CD8-positive, alpha-beta memory T cell (primary cell): ENCODE measurements around the gene MAGOH. TPM values are rescaled to one million over a fixed set of nuclear protein-coding genes. Genes with fewer than 3 reads are reported as not detected.

Experiments
- CTCF ChIA-PET: fragments of 350-600 bp; sonication (Branson Sonifier 250); formaldehyde crosslinking; loops from one replicate; lab custom pipeline; 2021; ENCODE audit warnings: antibody characterized with exemption; lab: Charles Lee
- POLR2A ChIA-PET: fragments of 350-600 bp; sonication (Branson Sonifier 250); formaldehyde crosslinking; loops from one replicate; lab custom pipeline; 2021; ENCODE audit warnings: antibody characterized with exemption; lab: Charles Lee
- DNase-seq, 5 donors: peaks; one replicate each; pipeline versions ENCODE4 v3.0.0 to v3.0.0-alpha.2; 2020 to 2022; ENCODE audit warnings: mixed read lengths in 1 of 5
- H3K27ac ChIP-seq: one replicate; pipeline ENCODE4 v1.7.0; 2013; ENCODE audit warnings: low read depth, mild to moderate bottlenecking, low read length, moderate library complexity
- H3K27me3 ChIP-seq: 2 replicates; pipeline ENCODE4 v1.7.0; 2013; ENCODE audit warnings: low read length, mild to moderate bottlenecking; ENCODE audit not compliant: insufficient read depth, poor library complexity, severe bottlenecking
- H3K36me3 ChIP-seq: 2 replicates; pipeline ENCODE4 v1.7.0; 2013; ENCODE audit warnings: mild to moderate bottlenecking, low read length, moderate library complexity; ENCODE audit not compliant: insufficient read depth
- H3K4me1 ChIP-seq: 2 replicates; pipeline ENCODE4 v1.7.0; 2013; ENCODE audit warnings: mild to moderate bottlenecking, low read length, moderate library complexity; ENCODE audit not compliant: insufficient read depth
- H3K4me3 ChIP-seq: 2 replicates; pipeline ENCODE4 v1.7.0; 2013; ENCODE audit warnings: mild to moderate bottlenecking, low read length
- H3K9me3 ChIP-seq: 2 replicates; pipeline ENCODE4 v1.7.0; 2013; ENCODE audit warnings: mild to moderate bottlenecking, low read length
- H3K27ac Mint-ChIP-seq, 8 donors: one replicate each; pipeline ENCODE4 v1.8.0; 2020 to 2021; ENCODE audit warnings: mixed read lengths in 8 of 8, mild to moderate bottlenecking in 6 of 8, inconsistent platforms in 3 of 8, moderate library complexity in 3 of 8
- H3K27me3 Mint-ChIP-seq, 2 donors: one replicate each; pipeline ENCODE4 v1.8.0; 2020 to 2021; ENCODE audit warnings: mixed read lengths in 2 of 2, mild to moderate bottlenecking in 1 of 2, moderate library complexity in 1 of 2
- H3K36me3 Mint-ChIP-seq, 3 donors: one replicate each; pipeline ENCODE4 v1.8.0; 2020 to 2021; ENCODE audit warnings: mixed read lengths in 3 of 3, inconsistent platforms in 1 of 3, mild to moderate bottlenecking in 1 of 3
- H3K4me1 Mint-ChIP-seq, 3 donors: one replicate each; pipeline ENCODE4 v1.8.0; 2020 to 2021; ENCODE audit warnings: mixed read lengths in 3 of 3, inconsistent platforms in 1 of 3, mild to moderate bottlenecking in 1 of 3
- H3K4me3 Mint-ChIP-seq, 7 donors: one replicate each; pipeline ENCODE4 v1.8.0; 2020 to 2021; ENCODE audit warnings: mixed read lengths in 7 of 7, mild to moderate bottlenecking in 6 of 7, moderate library complexity in 4 of 7, inconsistent platforms in 2 of 7
- H3K9me3 Mint-ChIP-seq, 5 donors: one replicate each; pipeline ENCODE4 v1.8.0; 2020 to 2022; ENCODE audit warnings: mixed read lengths in 5 of 5, mild to moderate bottlenecking in 3 of 5, moderate library complexity in 2 of 5, inconsistent platforms in 1 of 5
- polyA plus RNA-seq: library from polyadenylated mRNA; unstranded; fragments of 300-500 nt; fragmentation: Illumina TruSeq; gene quantifications from one replicate; pipeline ENCODE4 v1.2.3, GENCODE V29; 2021
- total RNA-seq, 2 experiments: library from RNA; stranded (reverse); gene quantifications; one replicate each; pipeline ENCODE4 v1.2.3, GENCODE V29; 2021

The MAGOH gene
- total and polyA plus RNA-seq, 3 experiments from 2014 or later: 121 to 129 (median 127) TPM

GRCh38 chr1:53256511-53257453 is 18.5 kb upstream of the MAGOH start:
- CTCF ChIA-PET: no interaction called here
- H3K4me3 ChIP-seq: no peak overlapping the region
- H3K9me3 ChIP-seq: no peaks in the 10 kb centered on the region
- no peak overlapping the region for H3K27ac ChIP-seq
- POLR2A ChIA-PET: no interaction called here
- Mint-ChIP-seq H3K36me3 (peaks cover 0 to 61% (median 9%) of the 10 kb centered on the region in 3 donors), H3K27ac (peak overlapping the region in 1 of 8 donors; percentile 41), H3K9me3 (no peaks in the 10 kb centered on the region), H3K4me3 (no peak overlapping the region), H3K4me1 (no peaks in the 10 kb centered on the region), H3K27me3 (no peaks in the 10 kb centered on the region)
- H3K27me3 ChIP-seq: no peaks in the 10 kb centered on the region
- no peak for DNase-seq
- H3K4me1 ChIP-seq: no peaks in the 10 kb centered on the region
- peaks cover 8% of the 10 kb centered on the region for H3K36me3 ChIP-seq

- no peak for DNase-seq
- POLR2A ChIA-PET: no interaction called here
- CTCF ChIA-PET: no interaction called here
- Mint-ChIP-seq H3K9me3 (no peaks in the 10 kb centered on the region), H3K27ac (no peak overlapping the region), H3K36me3 (peaks cover 0 to 56% (median 10%) of the 10 kb centered on the region in 3 donors), H3K27me3 (no peaks in the 10 kb centered on the region), H3K4me3 (no peak overlapping the region), H3K4me1 (no peaks in the 10 kb centered on the region)
- Histone ChIP-seq H3K27ac (no peak overlapping the region), H3K9me3 (no peaks in the 10 kb centered on the region), H3K36me3 (peaks cover 2% of the 10 kb centered on the region), H3K27me3 (no peaks in the 10 kb centered on the region), H3K4me3 (no peak overlapping the region), H3K4me1 (no peaks in the 10 kb centered on the region)
Observed at GRCh38 chr1:53255031-53255430, 16.7 kb upstream of the MAGOH start.

DNA sequence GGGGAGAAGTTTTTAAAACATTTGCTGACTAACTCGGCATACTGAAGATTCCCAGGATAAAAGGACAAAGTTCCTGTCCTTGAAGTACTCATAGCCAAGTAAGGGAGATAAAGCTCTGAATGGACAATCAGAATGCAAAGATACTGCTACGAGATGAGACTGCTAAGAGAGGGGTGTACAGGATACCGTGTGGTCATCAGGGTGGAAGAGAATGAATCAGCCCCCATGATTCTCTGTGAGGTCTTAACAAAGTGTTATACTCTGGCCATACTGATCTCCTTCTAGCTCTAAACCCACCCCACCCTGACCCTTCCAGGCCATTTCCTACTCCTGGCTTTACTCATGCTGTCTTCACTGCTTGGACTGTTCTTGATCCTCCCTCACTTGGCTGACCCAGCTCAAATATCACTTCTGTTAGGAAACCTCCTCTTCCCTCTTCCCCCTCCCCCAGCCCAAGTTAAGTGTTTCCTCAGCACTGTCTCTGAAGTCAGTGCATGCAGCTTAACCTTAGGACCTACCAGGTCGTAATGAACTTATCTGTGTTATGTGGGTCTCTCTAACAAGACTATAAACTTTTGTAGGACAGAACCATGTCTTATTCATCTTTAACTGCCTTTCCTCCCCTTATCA is 15.8 kb upstream of the MAGOH start:
- H3K27ac ChIP-seq: no peak overlapping the region
- H3K9me3 Mint-ChIP-seq: no peaks in the 10 kb centered on the region
- no peaks in the 10 kb centered on the region for H3K27me3 Mint-ChIP-seq
- peaks cover 0 to 56% (median 14%) of the 10 kb centered on the region in 3 donors for H3K36me3 Mint-ChIP-seq
- peak overlapping the region in 5 of 8 donors; percentile 26 to 58 (median 49) for H3K27ac Mint-ChIP-seq
- no peaks in the 10 kb centered on the region for H3K4me1 ChIP-seq
- DNase-seq: no peak
- H3K4me1 Mint-ChIP-seq: no peaks in the 10 kb centered on the region
- POLR2A ChIA-PET: no interaction called here
- no peak overlapping the region for H3K4me3 ChIP-seq
- no peaks in the 10 kb centered on the region for H3K36me3 ChIP-seq
- CTCF ChIA-PET: no interaction called here
- no peaks in the 10 kb centered on the region for H3K9me3 ChIP-seq
- H3K4me3 Mint-ChIP-seq: no peak overlapping the region
- no peaks in the 10 kb centered on the region for H3K27me3 ChIP-seq

DNA sequence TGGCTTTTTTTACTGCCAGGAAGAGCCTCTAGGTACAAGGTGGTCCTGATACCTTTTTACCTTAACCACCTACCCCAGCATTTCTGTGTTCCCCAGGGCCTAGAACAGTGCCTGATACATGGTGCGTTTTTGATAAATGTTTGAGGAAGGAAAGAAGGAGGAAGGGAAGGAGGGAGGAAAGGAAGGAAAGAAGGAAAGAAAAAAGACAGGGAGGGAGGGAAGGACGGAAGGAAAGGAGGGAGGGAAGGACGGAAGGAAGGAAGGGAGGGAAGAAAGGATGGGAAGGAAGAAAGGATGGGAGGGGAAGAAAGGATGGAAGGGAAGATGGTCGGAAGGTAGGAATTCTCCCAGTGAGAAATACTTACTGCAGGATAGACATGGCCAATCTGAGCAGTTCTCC is 12.0 kb upstream of the MAGOH start:
- H3K4me3 ChIP-seq: no peak overlapping the region
- no peak overlapping the region for H3K27ac ChIP-seq
- H3K27ac Mint-ChIP-seq: peak overlapping the region in 1 of 8 donors; percentile 43
- H3K4me3 Mint-ChIP-seq: no peak overlapping the region
- H3K9me3 ChIP-seq: no peaks in the 10 kb centered on the region
- no peaks in the 10 kb centered on the region for H3K27me3 ChIP-seq
- no peak for DNase-seq
- H3K4me1 Mint-ChIP-seq: no peaks in the 10 kb centered on the region
- ChIA-PET CTCF (no interaction called here), POLR2A (no interaction called here)
- no peaks in the 10 kb centered on the region for H3K27me3 Mint-ChIP-seq
- no peaks in the 10 kb centered on the region for H3K9me3 Mint-ChIP-seq
- H3K36me3 Mint-ChIP-seq: peaks cover 0 to 34% (median 12%) of the 10 kb centered on the region in 3 donors
- no peaks in the 10 kb centered on the region for H3K36me3 ChIP-seq
- H3K4me1 ChIP-seq: no peaks in the 10 kb centered on the region

DNA sequence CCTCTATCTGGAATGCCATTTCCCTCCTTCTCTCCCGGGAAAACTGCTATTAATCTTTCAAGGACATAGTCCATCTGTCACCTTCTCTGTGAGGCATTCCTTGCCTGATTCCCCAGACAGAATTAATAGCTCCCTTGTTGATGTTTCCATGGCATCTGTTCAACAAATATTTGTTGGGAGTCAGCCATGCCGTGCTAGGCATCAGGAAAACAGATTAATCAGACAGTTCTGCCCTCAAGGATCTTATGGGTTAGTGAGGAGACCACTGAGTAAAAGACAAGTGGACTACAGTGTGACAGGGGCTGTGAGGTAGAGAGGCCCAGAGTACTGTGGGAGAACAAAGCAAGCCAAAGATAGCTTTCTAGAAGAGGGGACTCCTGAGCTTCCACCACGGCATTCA is 11.4 kb upstream of the MAGOH start:
- DNase-seq: no peak
- H3K9me3 ChIP-seq: no peaks in the 10 kb centered on the region
- no peak overlapping the region for H3K27ac ChIP-seq
- H3K4me3 ChIP-seq: no peak overlapping the region
- CTCF ChIA-PET: no interaction called here
- no peaks in the 10 kb centered on the region for H3K27me3 Mint-ChIP-seq
- no peak overlapping the region for H3K4me3 Mint-ChIP-seq
- POLR2A ChIA-PET: no interaction called here
- H3K4me1 ChIP-seq: no peaks in the 10 kb centered on the region
- H3K9me3 Mint-ChIP-seq: no peaks in the 10 kb centered on the region
- H3K27me3 ChIP-seq: no peaks in the 10 kb centered on the region
- no peaks in the 10 kb centered on the region for H3K36me3 ChIP-seq
- H3K36me3 Mint-ChIP-seq: peaks cover 0 to 29% (median 12%) of the 10 kb centered on the region in 3 donors
- H3K27ac Mint-ChIP-seq: no peak overlapping the region
- no peaks in the 10 kb centered on the region for H3K4me1 Mint-ChIP-seq

- Mint-ChIP-seq H3K27me3 (peaks cover 0 to 3% of the 10 kb centered on the region in 2 donors), H3K27ac (no peak overlapping the region), H3K4me3 (no peak overlapping the region), H3K9me3 (no peaks in the 10 kb centered on the region), H3K4me1 (no peaks in the 10 kb centered on the region), H3K36me3 (peaks cover 0 to 17% (median 10%) of the 10 kb centered on the region in 3 donors)
- ChIA-PET CTCF (no interaction called here), POLR2A (no interaction called here)
- Histone ChIP-seq H3K27ac (no peak overlapping the region), H3K9me3 (no peaks in the 10 kb centered on the region), H3K36me3 (no peaks in the 10 kb centered on the region), H3K4me1 (no peaks in the 10 kb centered on the region), H3K4me3 (no peak overlapping the region), H3K27me3 (no peaks in the 10 kb centered on the region)
- no peak for DNase-seq
Observed at GRCh38 chr1:53246261-53247134, 8.2 kb upstream of the MAGOH start.

DNA sequence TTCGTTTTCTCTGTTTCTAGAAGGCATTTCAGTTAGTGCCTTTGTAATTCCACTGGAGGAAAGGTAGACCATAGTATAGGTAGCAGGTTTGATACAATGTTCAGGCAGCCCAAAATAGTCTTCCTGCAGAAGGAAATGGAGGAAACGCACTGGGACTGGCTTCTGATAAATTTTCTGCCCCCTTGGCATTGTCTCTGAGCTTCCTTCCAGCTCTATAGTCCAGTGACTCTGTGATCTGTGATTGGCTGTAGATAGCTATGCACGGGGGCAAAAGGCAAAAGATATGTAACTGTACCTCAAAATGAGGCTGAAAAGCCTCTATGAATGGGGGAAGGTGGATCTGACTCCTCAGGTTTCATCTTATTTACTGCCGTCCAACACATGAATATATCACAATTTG is 5.8 kb upstream of the MAGOH start:
- H3K27me3 Mint-ChIP-seq: peaks cover 0 to 3% of the 10 kb centered on the region in 2 donors
- peaks cover under 1 to 1% (median under 1%) of the 10 kb centered on the region in 3 donors for H3K4me1 Mint-ChIP-seq
- CTCF ChIA-PET: no interaction called here

More for the DNA sequence above, 5.8 kb upstream of the MAGOH start:
- H3K9me3 ChIP-seq: no peaks in the 10 kb centered on the region
- no peak overlapping the region for H3K27ac ChIP-seq
- H3K36me3 Mint-ChIP-seq: peaks cover 0 to 3% (median 0%) of the 10 kb centered on the region in 3 donors
- no peak overlapping the region for H3K4me3 ChIP-seq
- no peaks in the 10 kb centered on the region for H3K36me3 ChIP-seq
- DNase-seq: no peak
- H3K4me1 ChIP-seq: peaks cover under 1% of the 10 kb centered on the region
- H3K27me3 ChIP-seq: no peaks in the 10 kb centered on the region
- POLR2A ChIA-PET: no interaction called here
- H3K27ac Mint-ChIP-seq: no peak overlapping the region
- no peaks in the 10 kb centered on the region for H3K9me3 Mint-ChIP-seq
- no peak overlapping the region for H3K4me3 Mint-ChIP-seq
